ENCODE results near the gene P2RY2. TPM values are rescaled to one million over a fixed set of nuclear protein-coding genes. Genes with fewer than 3 reads are reported as not detected.
A peak's percentile ranks its signal among the peaks of the same experiment; 100 is the strongest.

Gene P2RY2
- not detected in 2 replicates for total RNA-seq (2012; rRNA removed)

GRCh38 chr11:73218106-73218829, at the start of gene P2RY2:
Gene P2RY2 (plus strand): TSS chr11:73218281. CDS start chr11:73234160, 15,879 bp downstream.
- Histone ChIP-seq H3K36me3 (ENCODE audit: insufficient read depth, low read length) (no peaks in the 10 kb centered on the region), H3K4me3 (ENCODE audit: low read length) (peak within 1 kb of the TSS; percentile 68), H3K9ac (ENCODE audit: low read depth, low read length) (peak within 1 kb of the TSS; percentile 41), H3K4me1 (ENCODE audit: control insufficient read depth, insufficient read depth, low read length) (peaks cover 11% of the 10 kb centered on the region), H3K9me3 (replicated peaks; ENCODE audit: low read length) (no peaks in the 10 kb centered on the region), H3K4me2 (ENCODE audit: low read length) (peak within 1 kb of the TSS; percentile 94), H3K27me3 (ENCODE audit: control insufficient read depth, insufficient read depth, low read length) (peaks cover 41% of the 10 kb centered on the region)

GRCh38 chr11:73168925-73169579, 49.0 kb upstream of the P2RY2 start:
- Histone ChIP-seq H3K36me3 (ENCODE audit: insufficient read depth, low read length) (no peaks in the 10 kb centered on the region), H3K9ac (ENCODE audit: low read depth, low read length) (no peak overlapping the region), H3K27me3 (ENCODE audit: control insufficient read depth, insufficient read depth, low read length) (no peaks in the 10 kb centered on the region), H3K4me3 (ENCODE audit: low read length) (no peak overlapping the region), H3K9me3 (replicated peaks; ENCODE audit: low read length) (no peaks in the 10 kb centered on the region), H3K4me1 (ENCODE audit: control insufficient read depth, insufficient read depth, low read length) (peaks cover 7% of the 10 kb centered on the region), H3K4me2 (ENCODE audit: low read length) (no peak overlapping the region)

DNA sequence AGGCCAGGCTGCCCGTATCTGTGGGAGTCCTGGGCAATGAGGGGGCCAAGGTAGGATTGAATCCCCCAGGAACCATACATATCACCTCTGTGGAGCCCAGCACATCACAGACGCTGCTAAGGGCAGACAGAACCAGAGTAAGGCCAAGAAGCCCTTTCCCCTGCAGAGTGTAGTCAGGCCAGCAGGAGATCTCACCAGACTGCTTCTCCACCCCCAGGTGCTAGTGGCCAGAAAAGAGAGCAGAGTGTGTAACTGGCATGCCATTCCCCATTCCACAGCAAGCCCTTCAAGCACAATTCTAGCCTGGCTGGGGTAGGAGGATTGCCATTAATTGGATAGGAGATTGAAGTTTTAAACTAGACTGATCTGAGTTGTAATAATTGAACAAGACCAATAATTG, 47.9 kb upstream of the P2RY2 start:
- Histone ChIP-seq H3K9ac (ENCODE audit: low read depth, low read length) (no peak overlapping the region), H3K9me3 (replicated peaks; ENCODE audit: low read length) (no peaks in the 10 kb centered on the region), H3K4me2 (ENCODE audit: low read length) (no peak overlapping the region), H3K4me1 (ENCODE audit: control insufficient read depth, insufficient read depth, low read length) (peaks cover 7% of the 10 kb centered on the region), H3K4me3 (ENCODE audit: low read length) (no peak overlapping the region), H3K36me3 (ENCODE audit: insufficient read depth, low read length) (no peaks in the 10 kb centered on the region), H3K27me3 (ENCODE audit: control insufficient read depth, insufficient read depth, low read length) (no peaks in the 10 kb centered on the region)

DNA sequence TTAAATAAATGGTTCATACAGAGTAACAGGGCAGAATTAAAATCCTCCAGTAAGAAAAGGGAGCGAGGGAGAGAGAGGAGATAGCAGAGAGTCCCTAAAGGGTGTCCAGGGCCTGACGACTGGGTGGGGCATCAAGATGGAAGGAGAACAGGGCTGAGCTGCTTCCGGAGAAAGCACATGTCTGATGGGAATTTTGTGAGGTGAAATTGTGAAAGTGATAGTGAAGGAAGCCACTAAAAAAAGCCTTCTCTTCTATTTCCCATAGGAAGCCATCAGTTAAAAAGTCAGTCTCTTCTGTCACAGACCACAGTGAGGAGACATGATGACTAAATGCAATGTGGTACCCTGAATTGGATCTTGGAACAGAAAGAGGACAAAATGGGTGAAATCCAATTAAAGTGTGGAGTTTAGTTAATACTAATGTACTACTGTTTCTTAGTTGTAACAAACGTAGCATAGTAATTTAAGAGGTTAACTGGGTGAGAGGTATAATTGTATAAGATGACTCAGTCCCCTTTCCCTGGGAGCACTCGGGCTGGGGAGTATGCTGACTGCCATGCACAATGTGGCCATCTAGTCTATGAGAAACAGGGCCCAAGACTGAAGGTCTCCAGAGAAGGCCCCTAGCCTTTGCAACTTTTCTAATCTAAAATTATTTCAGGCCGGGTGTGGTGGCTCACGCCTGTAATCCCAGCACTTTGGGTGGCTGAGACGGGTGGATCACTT, 46.5 kb upstream of the P2RY2 start:
- Histone ChIP-seq H3K9ac (ENCODE audit: low read depth, low read length) (no peak overlapping the region), H3K9me3 (replicated peaks; ENCODE audit: low read length) (no peaks in the 10 kb centered on the region), H3K36me3 (ENCODE audit: insufficient read depth, low read length) (no peaks in the 10 kb centered on the region), H3K27me3 (ENCODE audit: control insufficient read depth, insufficient read depth, low read length) (no peaks in the 10 kb centered on the region), H3K4me2 (ENCODE audit: low read length) (no peak overlapping the region), H3K4me1 (ENCODE audit: control insufficient read depth, insufficient read depth, low read length) (peaks cover 7% of the 10 kb centered on the region), H3K4me3 (ENCODE audit: low read length) (no peak overlapping the region)

DNA sequence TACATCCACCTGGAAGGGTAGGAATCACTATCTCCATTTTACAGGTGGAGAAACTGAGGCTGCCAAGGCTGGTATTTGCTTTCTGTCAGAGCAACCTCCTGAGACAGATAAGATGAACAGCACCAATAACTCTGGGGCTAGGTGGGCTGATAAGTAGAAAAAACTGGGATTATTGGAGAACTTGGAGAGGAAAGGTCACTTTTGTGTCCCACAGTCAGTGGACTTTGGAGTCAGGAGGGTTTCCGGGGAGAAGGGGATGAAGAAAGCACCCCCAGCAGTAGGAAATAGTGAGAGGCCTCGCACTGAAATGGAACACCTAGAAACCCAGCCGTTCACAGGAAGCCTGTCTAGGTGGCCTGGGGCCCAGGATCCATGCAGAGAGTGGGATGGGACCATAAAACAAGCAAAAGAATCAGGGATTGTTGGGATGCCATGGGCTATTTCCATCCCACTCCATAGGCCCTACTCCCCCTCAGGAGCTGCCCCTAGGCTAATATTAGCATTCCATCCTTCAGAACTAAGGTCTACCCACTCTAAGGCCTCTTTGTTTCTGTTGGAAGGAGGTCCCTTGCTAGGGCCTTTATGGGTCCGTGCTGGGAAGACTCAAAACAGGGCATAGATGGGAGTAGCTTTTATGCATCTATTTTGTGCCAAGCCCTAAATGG, 45.0 kb upstream of the P2RY2 start:
- H3K27me3 ChIP-seq (ENCODE audit: control insufficient read depth, insufficient read depth, low read length), result no peaks in the 10 kb centered on the region
- no peak overlapping the region for H3K4me3 ChIP-seq (ENCODE audit: low read length)
- no peaks in the 10 kb centered on the region for H3K9me3 ChIP-seq (replicated peaks; ENCODE audit: low read length)
- H3K4me1 ChIP-seq (ENCODE audit: control insufficient read depth, insufficient read depth, low read length), result peaks cover 18% of the 10 kb centered on the region
- no peaks in the 10 kb centered on the region for H3K36me3 ChIP-seq (ENCODE audit: insufficient read depth, low read length)
- H3K9ac ChIP-seq (ENCODE audit: low read depth, low read length), result no peak overlapping the region
- no peak overlapping the region for H3K4me2 ChIP-seq (ENCODE audit: low read length)

- no peaks in the 10 kb centered on the region for H3K9me3 ChIP-seq (replicated peaks; ENCODE audit: low read length)
- peaks cover 5% of the 10 kb centered on the region for H3K27me3 ChIP-seq (ENCODE audit: control insufficient read depth, insufficient read depth, low read length)
- no peaks in the 10 kb centered on the region for H3K36me3 ChIP-seq (ENCODE audit: insufficient read depth, low read length)
- no peak overlapping the region for H3K4me2 ChIP-seq (ENCODE audit: low read length)
- H3K4me1 ChIP-seq (ENCODE audit: control insufficient read depth, insufficient read depth, low read length), result peaks cover 18% of the 10 kb centered on the region
- H3K4me3 ChIP-seq (ENCODE audit: low read length), result no peak overlapping the region
- no peak overlapping the region for H3K9ac ChIP-seq (ENCODE audit: low read depth, low read length)
These were observed 44.2 kb upstream of the P2RY2 start for GRCh38 chr11:73173755-73174494.

GRCh38 chr11:73174495-73174791, 43.6 kb upstream of the P2RY2 start:
- H3K4me1 ChIP-seq (ENCODE audit: control insufficient read depth, insufficient read depth, low read length), result peaks cover 18% of the 10 kb centered on the region
- no peaks in the 10 kb centered on the region for H3K9me3 ChIP-seq (replicated peaks; ENCODE audit: low read length)
- peaks cover 5% of the 10 kb centered on the region for H3K27me3 ChIP-seq (ENCODE audit: control insufficient read depth, insufficient read depth, low read length)
- no peak overlapping the region for H3K4me2 ChIP-seq (ENCODE audit: low read length)
- no peak overlapping the region for H3K4me3 ChIP-seq (ENCODE audit: low read length)
- no peak overlapping the region for H3K9ac ChIP-seq (ENCODE audit: low read depth, low read length)
- no peaks in the 10 kb centered on the region for H3K36me3 ChIP-seq (ENCODE audit: insufficient read depth, low read length)

DNA sequence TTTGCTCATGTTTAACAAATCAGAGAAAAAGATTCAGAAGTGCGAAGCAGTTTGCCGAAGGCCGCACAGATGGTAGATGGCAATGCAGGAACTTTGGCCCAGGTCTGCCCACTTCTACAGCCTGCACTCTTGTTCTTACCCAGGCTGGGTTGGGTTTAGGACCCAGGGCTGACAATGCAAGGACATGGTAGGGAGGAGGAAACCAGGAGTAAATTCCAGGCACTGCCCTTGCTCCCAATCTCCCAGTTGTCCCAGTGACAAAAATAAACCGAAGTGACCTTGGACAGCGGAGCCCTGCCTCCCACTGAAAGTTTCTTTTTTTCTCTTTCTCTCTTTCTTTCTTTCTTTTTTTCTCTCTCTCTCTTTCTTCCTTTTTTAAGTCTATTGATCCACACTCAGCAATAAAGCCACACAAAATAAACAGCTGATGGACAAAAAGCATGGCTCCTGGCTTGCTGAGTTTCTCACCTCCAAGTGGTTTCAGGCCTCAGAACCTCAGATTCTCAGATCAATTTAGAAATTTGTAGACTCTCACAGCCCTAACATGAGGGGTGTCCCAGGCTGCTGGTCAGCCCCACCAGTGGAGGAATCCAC, 42.4 kb upstream of the P2RY2 start:
- Histone ChIP-seq H3K4me1 (ENCODE audit: control insufficient read depth, insufficient read depth, low read length) (peaks cover 18% of the 10 kb centered on the region), H3K4me3 (ENCODE audit: low read length) (no peak overlapping the region), H3K4me2 (ENCODE audit: low read length) (no peak overlapping the region), H3K27me3 (ENCODE audit: control insufficient read depth, insufficient read depth, low read length) (peaks cover 5% of the 10 kb centered on the region), H3K36me3 (ENCODE audit: insufficient read depth, low read length) (no peaks in the 10 kb centered on the region), H3K9me3 (replicated peaks; ENCODE audit: low read length) (no peaks in the 10 kb centered on the region), H3K9ac (ENCODE audit: low read depth, low read length) (no peak overlapping the region)

- Histone ChIP-seq H3K4me2 (ENCODE audit: low read length) (no peak overlapping the region), H3K9me3 (replicated peaks; ENCODE audit: low read length) (no peaks in the 10 kb centered on the region)
These were observed 41.8 kb upstream of the P2RY2 start for GRCh38 chr11:73176145-73176873.

DNA sequence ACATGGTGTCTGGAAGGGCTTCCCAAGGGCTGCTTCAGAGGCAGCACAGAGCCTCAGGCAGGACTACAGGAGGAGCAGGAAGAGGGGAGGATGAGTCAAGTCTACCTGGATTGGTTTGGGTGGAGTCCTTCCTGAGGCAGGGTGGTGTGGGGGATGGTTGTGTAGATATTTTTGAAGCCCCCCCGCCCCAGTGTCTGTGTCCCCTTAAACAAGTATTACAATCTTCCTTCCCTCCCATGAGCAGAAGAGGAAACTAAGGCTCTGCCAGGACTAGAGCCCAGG, 41.3 kb upstream of the P2RY2 start:
- Histone ChIP-seq H3K36me3 (ENCODE audit: insufficient read depth, low read length) (no peaks in the 10 kb centered on the region), H3K9me3 (replicated peaks; ENCODE audit: low read length) (no peaks in the 10 kb centered on the region), H3K4me1 (ENCODE audit: control insufficient read depth, insufficient read depth, low read length) (peaks cover 15% of the 10 kb centered on the region), H3K4me2 (ENCODE audit: low read length) (no peak overlapping the region), H3K9ac (ENCODE audit: low read depth, low read length) (no peak overlapping the region), H3K27me3 (ENCODE audit: control insufficient read depth, insufficient read depth, low read length) (peaks cover 5% of the 10 kb centered on the region), H3K4me3 (ENCODE audit: low read length) (no peak overlapping the region)

More at GRCh38 chr11:73176145-73176873, 41.8 kb upstream of the P2RY2 start:
- peaks cover 18% of the 10 kb centered on the region for H3K4me1 ChIP-seq (ENCODE audit: control insufficient read depth, insufficient read depth, low read length)
- H3K9ac ChIP-seq (ENCODE audit: low read depth, low read length), result no peak overlapping the region
- H3K27me3 ChIP-seq (ENCODE audit: control insufficient read depth, insufficient read depth, low read length), result peaks cover 5% of the 10 kb centered on the region
- no peaks in the 10 kb centered on the region for H3K36me3 ChIP-seq (ENCODE audit: insufficient read depth, low read length)
- H3K4me3 ChIP-seq (ENCODE audit: low read length), result no peak overlapping the region

All from skeletal muscle satellite cell (primary cell).